Stimulated activated CD4-positive, alpha-beta T cell treated with anti-CD3 and anti-CD28 coated beads, Interleukin-1b, Interleukin-23, amount 100 ng/mL, for 1 hour (primary cell): Measurements from ENCODE around the gene SPOCK1.

Experiments used
- DNase-seq, 2 donors: peaks; one replicate each; pipeline ENCODE4 v3.0.0-alpha.2; 2020; ENCODE audit warnings: low read depth in 2 of 2

Gene SPOCK1

GRCh38 chr5:137296213-137296781 is 202.8 kb downstream of the SPOCK1 start:
- no peak for DNase-seq

- no peak for DNase-seq
Measured at GRCh38 chr5:137294604-137295003, 204.5 kb downstream of the SPOCK1 start.

GRCh38 chr5:137292461-137293027 is 206.6 kb downstream of the SPOCK1 start:
- no peak for DNase-seq

GRCh38 chr5:137291436-137291835 is 207.7 kb downstream of the SPOCK1 start:
- no peak for DNase-seq

- DNase-seq: no peak
Measured at GRCh38 chr5:137291031-137291430, 208.1 kb downstream of the SPOCK1 start.

- no peak for DNase-seq
Measured at GRCh38 chr5:137290373-137290772, 208.8 kb downstream of the SPOCK1 start.

GRCh38 chr5:137289856-137290255 is 209.3 kb downstream of the SPOCK1 start:
- DNase-seq: no peak

GRCh38 chr5:137287569-137287968 is 211.6 kb downstream of the SPOCK1 start:
- no peak for DNase-seq

GRCh38 chr5:137286025-137286610 is 213.0 kb downstream of the SPOCK1 start:
- no peak for DNase-seq

GRCh38 chr5:137283801-137284200 is 215.3 kb downstream of the SPOCK1 start:
- DNase-seq: no peak

- DNase-seq: no peak
Measured at GRCh38 chr5:137282216-137282615, 216.9 kb downstream of the SPOCK1 start.

- DNase-seq: no peak
Measured at GRCh38 chr5:137281201-137281600, 217.9 kb downstream of the SPOCK1 start.

GRCh38 chr5:137280656-137281055 is 218.5 kb downstream of the SPOCK1 start:
- DNase-seq: no peak

GRCh38 chr5:137279521-137280231 is 219.4 kb downstream of the SPOCK1 start:
- DNase-seq: no peak

- DNase-seq: no peak
Measured at GRCh38 chr5:137278476-137278875, 220.7 kb downstream of the SPOCK1 start.

- no peak for DNase-seq
Measured at GRCh38 chr5:137275083-137275482, 224.0 kb downstream of the SPOCK1 start.

- DNase-seq: no peak
Measured at GRCh38 chr5:137273511-137273910, 225.6 kb downstream of the SPOCK1 start.

- DNase-seq: no peak
Measured at GRCh38 chr5:137272831-137273230, 226.3 kb downstream of the SPOCK1 start.

GRCh38 chr5:137269946-137270345 is 229.2 kb downstream of the SPOCK1 start:
- DNase-seq: no peak

GRCh38 chr5:137269274-137269673 is 229.9 kb downstream of the SPOCK1 start:
- DNase-seq: no peak

GRCh38 chr5:137268646-137269045 is 230.5 kb downstream of the SPOCK1 start:
- no peak for DNase-seq

- no peak for DNase-seq
Measured at GRCh38 chr5:137266186-137266585, 232.9 kb downstream of the SPOCK1 start.

GRCh38 chr5:137265457-137265856 is 233.7 kb downstream of the SPOCK1 start:
- DNase-seq: no peak
